IMR-90 (cell line): ENCODE measurements around the gene NCKAP5L. TPM values are rescaled to one million over a fixed set of nuclear protein-coding genes. Genes with fewer than 3 reads are reported as not detected.

Experiments used
- ATAC-seq: fragments of 200-7000 bp; cut with Tn5 transposase; 2 replicates; pipeline ENCODE4 v1.9.1; 2020; ENCODE audit warnings: low read depth, mild to moderate bottlenecking, moderate library complexity
- BruUV-seq: library from RNA; stranded (reverse); fragments of 400-500 nt; replicated peaks from 2 replicates; lab custom pipeline; 2021; lab: Mats Ljungman, UMichigan
- CTCF ChIA-PET: fragments of 300-600 bp; formaldehyde crosslinking; extraction: SDS; loops from one replicate; lab custom pipeline; 2021; ENCODE audit warnings: antibody characterized with exemption; lab: Yijun Ruan, JAX
- POLR2A ChIA-PET: fragments of 300-600 bp; sonication (Branson Sonifier 250); formaldehyde crosslinking; loops from one replicate; lab custom pipeline; 2022; ENCODE audit warnings: antibody characterized with exemption; ENCODE audit not compliant: unreplicated experiment; lab: Charles Lee
- DNase-seq: peaks from one replicate; pipeline ENCODE4 v3.0.0; 2013
- H2AFZ ChIP-seq: replicated peaks from 2 replicates; pipeline ENCODE3; 2013; ENCODE audit warnings: low read length, mild to moderate bottlenecking; ENCODE audit not compliant: poor library complexity
- H2AK5ac ChIP-seq: 2 replicates; pipeline ENCODE4 v1.6.1; 2013; ENCODE audit warnings: low read depth, low read length, inconsistent platforms
- H2AK9ac ChIP-seq: replicated peaks from 2 replicates; pipeline ENCODE3; 2013; ENCODE audit warnings: mild to moderate bottlenecking, low read depth, low read length, moderate library complexity; ENCODE audit not compliant: poor library complexity
- H2BK120ac ChIP-seq: 2 replicates; pipeline ENCODE4 v1.6.1; 2013; ENCODE audit warnings: low read depth, low read length, inconsistent platforms
- H2BK15ac ChIP-seq: 3 replicates; pipeline ENCODE4 v1.6.1; 2013; ENCODE audit warnings: low read depth, low read length, inconsistent platforms
- H2BK20ac ChIP-seq: 2 replicates; pipeline ENCODE4 v1.6.1; 2013; ENCODE audit warnings: low read depth, mild to moderate bottlenecking, inconsistent platforms, low read length, moderate library complexity
- H2BK5ac ChIP-seq: 2 replicates; pipeline ENCODE4 v1.6.1; 2013; ENCODE audit warnings: mild to moderate bottlenecking, low read depth, low read length, inconsistent platforms; ENCODE audit not compliant: poor library complexity, severe bottlenecking
- H3K14ac ChIP-seq: replicated peaks from 2 replicates; pipeline ENCODE4 v1.6.1; 2013; ENCODE audit warnings: low read depth, low read length, inconsistent platforms
- H3K18ac ChIP-seq: 2 replicates; pipeline ENCODE4 v1.6.1; 2013; ENCODE audit warnings: low read depth, low read length, control low read depth
- H3K23ac ChIP-seq: 2 replicates; pipeline ENCODE4 v1.6.1; 2013; ENCODE audit warnings: low read depth, low read length, inconsistent platforms
- H3K27ac ChIP-seq: 2 replicates; pipeline ENCODE4 v1.5.1; 2013; ENCODE audit warnings: mild to moderate bottlenecking, control low read depth, low read length; ENCODE audit not compliant: insufficient read depth
- H3K27me3 ChIP-seq: 2 replicates; pipeline ENCODE4 v1.6.1; 2013; ENCODE audit warnings: low read length; ENCODE audit not compliant: control insufficient read depth, insufficient read depth
- H3K36me3 ChIP-seq: 2 replicates; pipeline ENCODE4 v1.6.1; 2013; ENCODE audit warnings: low read length, mixed read lengths; ENCODE audit not compliant: control insufficient read depth, insufficient read depth
- H3K4ac ChIP-seq: 2 replicates; pipeline ENCODE4 v1.6.1; 2013; ENCODE audit warnings: low read depth, low read length, inconsistent platforms
- H3K4me1 ChIP-seq: 2 replicates; pipeline ENCODE4 v1.6.1; 2013; ENCODE audit warnings: low read length, mixed read lengths; ENCODE audit not compliant: control insufficient read depth, insufficient read depth
- H3K4me2 ChIP-seq: 2 replicates; pipeline ENCODE4 v1.6.1; 2013; ENCODE audit warnings: low read depth, mild to moderate bottlenecking, control low read depth, low read length, moderate library complexity
- H3K4me3 ChIP-seq: 2 replicates; pipeline ENCODE4 v1.5.1; 2013; ENCODE audit warnings: low read depth, mild to moderate bottlenecking, control low read depth, low read length, moderate library complexity; ENCODE audit not compliant: insufficient read depth
- H3K56ac ChIP-seq: 2 replicates; pipeline ENCODE4 v1.6.1; 2013; ENCODE audit warnings: low read length, inconsistent platforms; ENCODE audit not compliant: insufficient read depth; ENCODE audit errors: extremely low read depth
- H3K79me1 ChIP-seq, 2 experiments: 2 replicates each; pipeline ENCODE4 v1.6.1; 2013; ENCODE audit warnings: low read length in 2 of 2, inconsistent platforms in 1 of 2, low read depth in 1 of 2
- H3K9ac ChIP-seq: 2 replicates; pipeline ENCODE4 v1.6.1; 2013; ENCODE audit warnings: low read depth, low read length, control low read depth
- H3K9me1 ChIP-seq: 2 replicates; pipeline ENCODE4 v1.6.1; 2013; ENCODE audit warnings: low read length, inconsistent platforms; ENCODE audit not compliant: insufficient read depth
- H3K9me3 ChIP-seq: 2 replicates; pipeline ENCODE4 v1.6.1; 2013; ENCODE audit warnings: low read length; ENCODE audit not compliant: control insufficient read depth, insufficient read depth
- H4K20me1 ChIP-seq: 2 replicates; pipeline ENCODE4 v1.6.1; 2013; ENCODE audit warnings: low read length, inconsistent platforms; ENCODE audit not compliant: insufficient read depth
- H4K5ac ChIP-seq: 2 replicates; pipeline ENCODE4 v1.6.1; 2013; ENCODE audit warnings: mild to moderate bottlenecking, low read depth, low read length, control low read depth
- H4K8ac ChIP-seq, 2 experiments: 2 replicates each; pipeline ENCODE4 v1.6.1; 2013; ENCODE audit warnings: low read depth in 2 of 2, low read length in 2 of 2, control low read depth in 1 of 2, inconsistent platforms in 1 of 2
- H4K91ac ChIP-seq: 2 replicates; pipeline ENCODE4 v1.6.1; 2013; ENCODE audit warnings: low read depth, low read length, inconsistent platforms; ENCODE audit not compliant: insufficient read depth
- CTCF ChIP-seq: conservative IDR thresholded peaks from 2 replicates; pipeline ENCODE4 v1.5.1; 2012; ENCODE audit warnings: mild to moderate bottlenecking, low read depth, low read length, improper control_type of control experiment
- RCOR1 ChIP-seq: IDR thresholded peaks from 2 replicates; pipeline ENCODE4 v1.6.1; 2012; ENCODE audit warnings: mild to moderate bottlenecking, low read length, improper control_type of control experiment; ENCODE audit not compliant: insufficient replicate concordance
- WGBS, 2 experiments: methylation state at CpG; one replicate each; pipeline versions ENCODE4 v1.1.5 to v1.1.7; 2013; ENCODE audit warnings: missing lambda C conversion rate in 2 of 2; ENCODE audit not compliant: insufficient read length in 1 of 2; ENCODE audit errors: extremely low coverage in 2 of 2; 5-methylcytosine and 5-hydroxymethylcytosine counted together
- dilution Hi-C: fragments of 300-500 bp; cut with HindIII; formaldehyde crosslinking; loops from one replicate; pipeline ENCODE4 v1.14.3; 2018; ENCODE audit warnings: low sequenced_read_pairs; ENCODE audit not compliant: unreplicated experiment
- in situ Hi-C: fragments of 300-500 bp; cut with MboI; formaldehyde crosslinking; loops from 3 replicates; pipeline ENCODE4 v1.14.3; 2019; ENCODE audit warnings: low sequenced_read_pairs, inconsistent platforms, mixed read lengths
- intact Hi-C: fragments of 100-400 bp; cut with micrococcal nuclease; formaldehyde crosslinking; loops from 2 replicates; pipeline ENCODE4 v1.10.0; 2022
- polyA plus RNA-seq, 3 experiments: library from polyadenylated mRNA; depleted of rRNA; stranded (reverse); fragments of >200 nt; gene quantifications; 2 replicates each; pipeline ENCODE4 v1.2.3, GENCODE V29; 2012; ENCODE audit warnings: low replicate concordance in 1 of 3
- total RNA-seq: library from RNA; depleted of rRNA; stranded (reverse); fragments of >200 nt; gene quantifications from 2 replicates; pipeline ENCODE4 v1.2.3, GENCODE V29; 2012

NCKAP5L gene
- total and polyA plus RNA-seq, 2 of the 4 experiments (the other 2 are of a cell fraction): 6.1 to 14.4 TPM

DNA sequence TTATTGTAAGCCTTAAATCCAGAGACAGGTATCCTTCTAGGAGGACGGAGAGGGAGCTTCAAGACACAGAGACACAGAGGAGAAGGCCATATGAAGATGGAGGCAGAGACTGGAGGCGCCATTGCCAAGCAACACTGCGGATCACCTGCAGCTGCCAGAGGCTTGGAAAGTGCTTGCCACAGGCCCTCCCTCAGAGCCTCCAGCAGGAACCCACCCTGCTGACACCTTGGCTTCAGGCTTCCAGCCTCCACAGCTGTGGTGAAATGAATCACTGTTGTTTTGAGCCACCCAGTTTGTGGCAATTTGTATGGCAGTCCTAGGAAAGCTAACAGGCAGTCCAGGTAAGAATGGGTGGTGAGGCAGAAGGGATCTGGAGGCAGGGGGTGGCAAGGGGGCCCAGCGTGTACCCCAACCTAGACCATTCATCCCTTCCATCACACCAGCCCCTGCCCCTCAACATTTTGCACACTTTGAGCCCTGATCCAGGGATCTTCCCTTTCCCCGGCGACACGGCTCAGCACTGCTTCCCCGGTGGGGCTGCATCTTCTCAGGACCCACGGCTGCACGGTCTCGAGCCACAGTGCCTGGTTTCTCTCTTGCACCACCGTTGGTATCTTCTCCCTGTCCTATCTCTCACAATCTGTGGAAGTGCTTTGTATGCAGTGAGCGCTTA is 37.0 kb upstream of the NCKAP5L start:
- Histone ChIP-seq H3K4ac (no peak overlapping the region), H3K56ac (no peak overlapping the region), H2AK9ac (no peak overlapping the region), H3K14ac (no peak overlapping the region), H3K36me3 (no peaks in the 10 kb centered on the region), H3K9me1 (no peaks in the 10 kb centered on the region), H3K23ac (no peak overlapping the region), H3K9ac (no peak overlapping the region), H2BK5ac (no peak overlapping the region), H2AK5ac (no peak overlapping the region), H3K18ac (no peak overlapping the region), H4K5ac (no peak overlapping the region), H3K79me1 (no peaks in the 10 kb centered on the region), H3K4me3 (no peak overlapping the region), H3K4me1 (peaks cover 23% of the 10 kb centered on the region), H4K91ac (no peak overlapping the region), H2BK20ac (no peak overlapping the region), H4K20me1 (0 out of 2 replicates have a peak, but pooled peaks cover 4% of the 10 kb centered on the region), H2BK120ac (no peak overlapping the region), H3K4me2 (no peak overlapping the region), H3K27ac (no peak overlapping the region), H2AFZ (no peak overlapping the region), H3K9me3 (no peaks in the 10 kb centered on the region), H2BK15ac (no peak overlapping the region), H4K8ac (no peak overlapping the region), H3K27me3 (peaks cover 22% of the 10 kb centered on the region)
- no TSS peak for BruUV-seq
- intact Hi-C loops: no loop called here
- 83% methylated on average over 4 of the region's 13 CpGs; no CpG with 5 or more reads in 1 of the 2 experiments for WGBS, 2 experiments
- TF ChIP-seq RCOR1 (no peak), CTCF (no peak)
- ChIA-PET POLR2A (no interaction called here), CTCF (interaction anchor here (1.0 to 2.4 kb wide), 3 partner anchors 102 to 205 kb away, joined by 3 to 9 read pairs (median 3); no protein-coding TSS in a partner anchor)
- dilution Hi-C loops: no loop called here
- ATAC-seq (no peak), DNase-seq (no peak)
- in situ Hi-C loops: loop anchor here (5.0 kb wide), 2 partner anchors 87 to 187 kb away; partner anchors contain the start of gene AQP2
